ENCODE data around the gene IGFBPL1.

Gene IGFBPL1

GRCh38 chr9:38436708-38437107 is 12.5 kb upstream of the IGFBPL1 start:
- no peaks in the 10 kb centered on the region for H3K36me3 ChIP-seq (ENCODE audit: control insufficient read depth, low read length)
- no peak overlapping the region for H3K4me3 ChIP-seq (ENCODE audit: low read length)
- H3K9me3 ChIP-seq (ENCODE audit: control insufficient read depth, insufficient read depth, low read length) = no peaks in the 10 kb centered on the region
- H3K79me2 ChIP-seq (ENCODE audit: control insufficient read depth, low read length) = no peaks in the 10 kb centered on the region
- no peak overlapping the region for H3K4me2 ChIP-seq (ENCODE audit: low read length)
- peaks cover 10% of the 10 kb centered on the region for H3K27me3 ChIP-seq (ENCODE audit: control insufficient read depth, low read length)
- TF ChIP-seq CTCF (IDR thresholded peaks at IDR 0.05; ENCODE audit: low read depth, low read length, poor library complexity, severe bottlenecking) = no peak
- TF ChIP-seq EZH2phosphoT487 (IDR thresholded peaks at IDR 0.05; ENCODE audit: borderline replicate concordance, low read length) = no peak
- no peaks in the 10 kb centered on the region for H3F3A ChIP-seq (ENCODE audit: control insufficient read depth, insufficient read depth)
- no peak overlapping the region for H3K27ac ChIP-seq (ENCODE audit: low read depth, low read length)
- no peaks in the 10 kb centered on the region for H4K20me1 ChIP-seq (ENCODE audit: control insufficient read depth, insufficient read depth, low read depth, low read length)
- no peaks in the 10 kb centered on the region for H3K4me1 ChIP-seq (ENCODE audit: control insufficient read depth, low read length)
- H3K9me2 ChIP-seq (replicated peaks; ENCODE audit: control insufficient read depth, low read length) = no peaks in the 10 kb centered on the region

- Histone ChIP-seq H3K4me2 (ENCODE audit: low read length) (no peak overlapping the region), H3K9me3 (ENCODE audit: control insufficient read depth, insufficient read depth, low read length) (no peaks in the 10 kb centered on the region), H3K4me3 (ENCODE audit: low read length) (no peak overlapping the region), H3K4me1 (ENCODE audit: control insufficient read depth, low read length) (no peaks in the 10 kb centered on the region), H3K79me2 (ENCODE audit: control insufficient read depth, low read length) (no peaks in the 10 kb centered on the region), H3F3A (ENCODE audit: control insufficient read depth, insufficient read depth) (no peaks in the 10 kb centered on the region), H3K27me3 (ENCODE audit: control insufficient read depth, low read length) (peaks cover 15% of the 10 kb centered on the region), H3K9me2 (replicated peaks; ENCODE audit: control insufficient read depth, low read length) (no peaks in the 10 kb centered on the region), H3K27ac (ENCODE audit: low read depth, low read length) (no peak overlapping the region), H3K36me3 (ENCODE audit: control insufficient read depth, low read length) (no peaks in the 10 kb centered on the region), H4K20me1 (ENCODE audit: control insufficient read depth, insufficient read depth, low read depth, low read length) (no peaks in the 10 kb centered on the region)
- no peak for TF ChIP-seq EZH2phosphoT487 (IDR thresholded peaks at IDR 0.05; ENCODE audit: borderline replicate concordance, low read length)
- no peak for TF ChIP-seq CTCF (IDR thresholded peaks at IDR 0.05; ENCODE audit: low read depth, low read length, poor library complexity, severe bottlenecking)
Observed at GRCh38 chr9:38435521-38435920, 11.3 kb upstream of the IGFBPL1 start.

- Histone ChIP-seq H3K4me3 (ENCODE audit: low read length) (no peak overlapping the region), H3K4me1 (ENCODE audit: control insufficient read depth, low read length) (no peaks in the 10 kb centered on the region), H3K4me2 (ENCODE audit: low read length) (no peak overlapping the region), H3K9me3 (ENCODE audit: control insufficient read depth, insufficient read depth, low read length) (no peaks in the 10 kb centered on the region), H4K20me1 (ENCODE audit: control insufficient read depth, insufficient read depth, low read depth, low read length) (no peaks in the 10 kb centered on the region), H3K27ac (ENCODE audit: low read depth, low read length) (no peak overlapping the region), H3K27me3 (ENCODE audit: control insufficient read depth, low read length) (peaks cover 15% of the 10 kb centered on the region), H3F3A (ENCODE audit: control insufficient read depth, insufficient read depth) (no peaks in the 10 kb centered on the region), H3K9me2 (replicated peaks; ENCODE audit: control insufficient read depth, low read length) (no peaks in the 10 kb centered on the region), H3K36me3 (ENCODE audit: control insufficient read depth, low read length) (no peaks in the 10 kb centered on the region), H3K79me2 (ENCODE audit: control insufficient read depth, low read length) (no peaks in the 10 kb centered on the region)
- no peak for TF ChIP-seq CTCF (IDR thresholded peaks at IDR 0.05; ENCODE audit: low read depth, low read length, poor library complexity, severe bottlenecking)
- TF ChIP-seq EZH2phosphoT487 (IDR thresholded peaks at IDR 0.05; ENCODE audit: borderline replicate concordance, low read length) = no peak
Observed at GRCh38 chr9:38434853-38435252, 10.6 kb upstream of the IGFBPL1 start.

GRCh38 chr9:38434365-38434764 is 10.1 kb upstream of the IGFBPL1 start:
- Histone ChIP-seq H3K36me3 (ENCODE audit: control insufficient read depth, low read length) (no peaks in the 10 kb centered on the region), H3K9me2 (replicated peaks; ENCODE audit: control insufficient read depth, low read length) (no peaks in the 10 kb centered on the region), H3K27ac (ENCODE audit: low read depth, low read length) (no peak overlapping the region), H3K4me2 (ENCODE audit: low read length) (no peak overlapping the region), H3F3A (ENCODE audit: control insufficient read depth, insufficient read depth) (no peaks in the 10 kb centered on the region), H3K4me1 (ENCODE audit: control insufficient read depth, low read length) (no peaks in the 10 kb centered on the region), H3K4me3 (ENCODE audit: low read length) (no peak overlapping the region), H3K79me2 (ENCODE audit: control insufficient read depth, low read length) (no peaks in the 10 kb centered on the region), H4K20me1 (ENCODE audit: control insufficient read depth, insufficient read depth, low read depth, low read length) (no peaks in the 10 kb centered on the region), H3K27me3 (ENCODE audit: control insufficient read depth, low read length) (peaks cover 15% of the 10 kb centered on the region), H3K9me3 (ENCODE audit: control insufficient read depth, insufficient read depth, low read length) (no peaks in the 10 kb centered on the region)
- TF ChIP-seq CTCF (IDR thresholded peaks at IDR 0.05; ENCODE audit: low read depth, low read length, poor library complexity, severe bottlenecking) (no peak), EZH2phosphoT487 (IDR thresholded peaks at IDR 0.05; ENCODE audit: borderline replicate concordance, low read length) (no peak)
